ENCODE data around the gene GOLT1A.

DNA sequence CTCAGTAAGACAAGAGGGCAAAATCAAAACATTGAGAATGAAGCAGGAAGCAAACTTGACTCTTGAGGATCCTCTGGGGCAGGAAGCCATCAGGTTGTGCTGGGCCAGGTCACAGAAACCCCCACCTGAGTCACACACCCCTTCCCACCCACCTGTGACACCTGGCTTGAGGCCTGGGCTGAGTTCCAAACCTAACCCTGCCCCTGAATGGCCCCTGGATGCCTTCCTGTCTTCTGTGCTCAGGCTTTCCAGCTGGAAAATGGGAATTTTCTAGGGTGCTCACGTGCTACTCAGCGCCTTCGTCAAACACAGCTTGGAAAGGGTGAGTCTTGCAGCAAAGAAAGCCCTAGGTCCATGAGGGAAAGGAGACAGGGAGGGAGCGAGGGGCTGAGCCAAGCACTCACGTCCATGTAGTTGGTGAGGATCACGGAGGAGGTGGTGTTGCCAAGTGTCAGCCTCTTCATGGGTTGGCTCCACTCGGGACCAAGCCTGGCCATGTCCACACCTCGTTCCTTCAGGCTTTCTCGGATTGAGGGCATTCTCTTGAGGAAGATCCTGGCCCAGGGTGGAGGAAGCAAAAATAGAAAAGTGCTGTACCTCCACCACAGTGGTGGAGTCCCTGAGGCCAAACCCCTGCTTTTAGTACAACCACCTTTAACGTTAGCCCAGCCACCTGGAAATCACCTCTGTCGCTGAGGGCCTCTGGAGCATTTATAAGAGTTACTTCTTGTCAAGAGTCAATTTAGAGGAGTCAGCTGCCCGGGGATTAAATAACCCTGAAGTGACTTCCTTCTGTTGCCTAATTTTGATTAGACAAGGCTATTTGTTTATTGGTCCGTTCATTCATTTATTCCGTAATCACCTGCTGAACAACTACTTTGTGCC is 51.9 kb downstream of the GOLT1A start:
- TF ChIP-seq, protein P1, sequence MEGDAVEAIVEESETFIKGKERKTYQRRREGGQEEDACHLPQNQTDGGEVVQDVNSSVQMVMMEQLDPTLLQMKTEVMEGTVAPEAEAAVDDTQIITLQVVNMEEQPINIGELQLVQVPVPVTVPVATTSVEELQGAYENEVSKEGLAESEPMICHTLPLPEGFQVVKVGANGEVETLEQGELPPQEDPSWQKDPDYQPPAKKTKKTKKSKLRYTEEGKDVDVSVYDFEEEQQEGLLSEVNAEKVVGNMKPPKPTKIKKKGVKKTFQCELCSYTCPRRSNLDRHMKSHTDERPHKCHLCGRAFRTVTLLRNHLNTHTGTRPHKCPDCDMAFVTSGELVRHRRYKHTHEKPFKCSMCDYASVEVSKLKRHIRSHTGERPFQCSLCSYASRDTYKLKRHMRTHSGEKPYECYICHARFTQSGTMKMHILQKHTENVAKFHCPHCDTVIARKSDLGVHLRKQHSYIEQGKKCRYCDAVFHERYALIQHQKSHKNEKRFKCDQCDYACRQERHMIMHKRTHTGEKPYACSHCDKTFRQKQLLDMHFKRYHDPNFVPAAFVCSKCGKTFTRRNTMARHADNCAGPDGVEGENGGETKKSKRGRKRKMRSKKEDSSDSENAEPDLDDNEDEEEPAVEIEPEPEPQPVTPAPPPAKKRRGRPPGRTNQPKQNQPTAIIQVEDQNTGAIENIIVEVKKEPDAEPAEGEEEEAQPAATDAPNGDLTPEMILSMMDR (IDR thresholded peaks at IDR 0.05; ENCODE audit: poor library complexity, severe bottlenecking) = no peak
- no peak for TF ChIP-seq POLR2AphosphoS5 (IDR thresholded peaks at IDR 0.05)

Data from neural cell (in vitro differentiated cells).